Measurements from ENCODE around the gene WDFY4.

Gene WDFY4

GRCh38 chr10:48973065-48973464 is 288.4 kb downstream of the WDFY4 start:
- no peaks in the 10 kb centered on the region for H3K36me3 ChIP-seq
- peaks cover 7% of the 10 kb centered on the region for H3K27me3 ChIP-seq (ENCODE audit: insufficient read depth, low read depth, severe bottlenecking)
- no peak overlapping the region for H3K27ac ChIP-seq
- no peaks in the 10 kb centered on the region for H3K9me3 ChIP-seq (ENCODE audit: severe bottlenecking)
- TF ChIP-seq CTCF (IDR thresholded peaks at IDR 0.05; ENCODE audit: low read depth, low read length): no peak
- H3K4me3 ChIP-seq (ENCODE audit: low read depth, low read length): no peak overlapping the region
- DNase-seq: no peak

- no peaks in the 10 kb centered on the region for H3K36me3 ChIP-seq
- DNase-seq: no peak
Observed at GRCh38 chr10:48974510-48975156, 290.0 kb downstream of the WDFY4 start.

GRCh38 chr10:48976196-48976595 is 291.5 kb downstream of the WDFY4 start:
- peak; percentile 18 for DNase-seq
- Histone ChIP-seq H3K36me3 (no peaks in the 10 kb centered on the region), H3K27me3 (ENCODE audit: insufficient read depth, low read depth, severe bottlenecking) (peaks cover 18% of the 10 kb centered on the region), H3K27ac (no peak overlapping the region), H3K4me3 (ENCODE audit: low read depth, low read length) (no peak overlapping the region), H3K9me3 (ENCODE audit: severe bottlenecking) (no peaks in the 10 kb centered on the region)
- TF ChIP-seq CTCF (IDR thresholded peaks at IDR 0.05; ENCODE audit: low read depth, low read length): peak; percentile 22; the same call in 1 of the 2 replicates

More at GRCh38 chr10:48974510-48975156, 290.0 kb downstream of the WDFY4 start:
- H3K27me3 ChIP-seq (ENCODE audit: insufficient read depth, low read depth, severe bottlenecking): peaks cover 8% of the 10 kb centered on the region
- no peak for TF ChIP-seq CTCF (IDR thresholded peaks at IDR 0.05; ENCODE audit: low read depth, low read length)
- H3K4me3 ChIP-seq (ENCODE audit: low read depth, low read length): no peak overlapping the region
- H3K9me3 ChIP-seq (ENCODE audit: severe bottlenecking): no peaks in the 10 kb centered on the region
- no peak overlapping the region for H3K27ac ChIP-seq

- no peak for DNase-seq
- H3K36me3 ChIP-seq: no peaks in the 10 kb centered on the region
- H3K27ac ChIP-seq: no peak overlapping the region
- H3K9me3 ChIP-seq (ENCODE audit: severe bottlenecking): no peaks in the 10 kb centered on the region
- H3K27me3 ChIP-seq (ENCODE audit: insufficient read depth, low read depth, severe bottlenecking): peaks cover 20% of the 10 kb centered on the region
- H3K4me3 ChIP-seq (ENCODE audit: low read depth, low read length): no peak overlapping the region
- no peak for TF ChIP-seq CTCF (IDR thresholded peaks at IDR 0.05; ENCODE audit: low read depth, low read length)
Observed at GRCh38 chr10:48978318-48978717, 293.6 kb downstream of the WDFY4 start.

GRCh38 chr10:48981310-48981907 is 296.7 kb downstream of the WDFY4 start:
- peaks cover 21% of the 10 kb centered on the region for H3K27me3 ChIP-seq (ENCODE audit: insufficient read depth, low read depth, severe bottlenecking)
- no peaks in the 10 kb centered on the region for H3K36me3 ChIP-seq
- H3K4me3 ChIP-seq (ENCODE audit: low read depth, low read length): no peak overlapping the region
- no peaks in the 10 kb centered on the region for H3K9me3 ChIP-seq (ENCODE audit: severe bottlenecking)
- H3K27ac ChIP-seq: no peak overlapping the region
- peak; percentile 77 for DNase-seq
- TF ChIP-seq CTCF (IDR thresholded peaks at IDR 0.05; ENCODE audit: low read depth, low read length): peak; percentile 94
